Glutamatergic neuron (in vitro differentiated cells): Measurements from ENCODE around the gene RPL5. TPM values are rescaled to one million over a fixed set of nuclear protein-coding genes. Genes with fewer than 3 reads are reported as not detected.

Experiments
- DNase-seq: peaks from one replicate; pipeline ENCODE4 v3.0.0; 2022
- H3K27ac Mint-ChIP-seq: one replicate; pipeline ENCODE4 v1.8.0; 2020; ENCODE audit warnings: mild to moderate bottlenecking, mixed read lengths, inconsistent platforms; ENCODE audit not compliant: unreplicated experiment
- H3K27me3 Mint-ChIP-seq: one replicate; pipeline ENCODE4 v1.8.0; 2020; ENCODE audit warnings: mild to moderate bottlenecking, moderate library complexity, mixed read lengths, inconsistent platforms; ENCODE audit not compliant: unreplicated experiment
- H3K36me3 Mint-ChIP-seq: one replicate; pipeline ENCODE4 v1.8.0; 2020; ENCODE audit warnings: mild to moderate bottlenecking, mixed read lengths, inconsistent platforms; ENCODE audit not compliant: unreplicated experiment
- H3K4me1 Mint-ChIP-seq: one replicate; pipeline ENCODE4 v1.8.0; 2020; ENCODE audit warnings: mild to moderate bottlenecking, low read depth, mixed read lengths, inconsistent platforms; ENCODE audit not compliant: unreplicated experiment
- H3K4me3 Mint-ChIP-seq: one replicate; pipeline ENCODE4 v1.8.0; 2020; ENCODE audit warnings: mild to moderate bottlenecking, mixed read lengths, inconsistent platforms; ENCODE audit not compliant: unreplicated experiment
- H3K9me3 Mint-ChIP-seq: one replicate; pipeline ENCODE4 v1.8.0; 2020; ENCODE audit warnings: mild to moderate bottlenecking, moderate library complexity, mixed read lengths, inconsistent platforms; ENCODE audit not compliant: unreplicated experiment
- CTCF ChIP-seq: fragments of 200-600 bp; sonication (generic); IDR thresholded peaks from one replicate; pipeline ENCODE4 v1.5.0; 2021; ENCODE audit not compliant: partially characterized antibody, unreplicated experiment
- total RNA-seq: library from RNA; stranded (reverse); fragmentation: NEBNext Ultra II Directional; extraction: Animal tissue kit (Norgen Biotek cat#: 25700); gene quantifications from one replicate; pipeline ENCODE4 v1.2.1, GENCODE V29; 2021; ENCODE audit not compliant: unreplicated experiment

RPL5 gene
- total RNA-seq, 1 donor from 2014 or later: 692 TPM

GRCh38 chr1:92879316-92879968, 47.6 kb downstream of the RPL5 start:
- peaks cover 3% of the 10 kb centered on the region for H3K4me1 Mint-ChIP-seq
- H3K27me3 Mint-ChIP-seq: no peaks in the 10 kb centered on the region
- no peak for DNase-seq
- no peak overlapping the region for H3K4me3 Mint-ChIP-seq
- H3K9me3 Mint-ChIP-seq: peaks cover 1% of the 10 kb centered on the region
- H3K27ac Mint-ChIP-seq: no peak overlapping the region
- no peak for TF ChIP-seq CTCF
- H3K36me3 Mint-ChIP-seq: no peaks in the 10 kb centered on the region

GRCh38 chr1:92881391-92881790, 49.6 kb downstream of the RPL5 start:
- no peak overlapping the region for H3K4me3 Mint-ChIP-seq
- no peak for DNase-seq
- TF ChIP-seq CTCF: no peak
- H3K27ac Mint-ChIP-seq: no peak overlapping the region
- H3K27me3 Mint-ChIP-seq: no peaks in the 10 kb centered on the region
- H3K4me1 Mint-ChIP-seq: peaks cover 5% of the 10 kb centered on the region
- no peaks in the 10 kb centered on the region for H3K36me3 Mint-ChIP-seq
- H3K9me3 Mint-ChIP-seq: no peaks in the 10 kb centered on the region

- DNase-seq: no peak
- Mint-ChIP-seq H3K27ac (no peak overlapping the region), H3K36me3 (no peaks in the 10 kb centered on the region), H3K4me1 (peaks cover 2% of the 10 kb centered on the region), H3K27me3 (no peaks in the 10 kb centered on the region), H3K4me3 (no peak overlapping the region), H3K9me3 (no peaks in the 10 kb centered on the region)
- TF ChIP-seq CTCF: no peak
Measured at GRCh38 chr1:92882819-92883218, 51.0 kb downstream of the RPL5 start.

- H3K27me3 Mint-ChIP-seq: no peaks in the 10 kb centered on the region
- DNase-seq: no peak
- H3K4me1 Mint-ChIP-seq: peaks cover 2% of the 10 kb centered on the region
- H3K9me3 Mint-ChIP-seq: no peaks in the 10 kb centered on the region
- H3K4me3 Mint-ChIP-seq: no peak overlapping the region
- no peak for TF ChIP-seq CTCF
- H3K27ac Mint-ChIP-seq: no peak overlapping the region
- no peaks in the 10 kb centered on the region for H3K36me3 Mint-ChIP-seq
Measured at GRCh38 chr1:92883297-92883696, 51.5 kb downstream of the RPL5 start.

GRCh38 chr1:92884195-92884594, 52.4 kb downstream of the RPL5 start:
- no peaks in the 10 kb centered on the region for H3K9me3 Mint-ChIP-seq
- no peak overlapping the region for H3K27ac Mint-ChIP-seq
- no peaks in the 10 kb centered on the region for H3K36me3 Mint-ChIP-seq
- peaks cover 2% of the 10 kb centered on the region for H3K4me1 Mint-ChIP-seq
- H3K27me3 Mint-ChIP-seq: no peaks in the 10 kb centered on the region
- DNase-seq: no peak
- TF ChIP-seq CTCF: no peak
- H3K4me3 Mint-ChIP-seq: no peak overlapping the region
